HG02884 (cell line): ENCODE measurements around the gene RAB8B.

Experiments
- ATAC-seq: cut with Tn5 transposase; IDR thresholded peaks from one replicate; pipeline ENCODE4 v1.9.1; 2021; ENCODE audit warnings: mild to moderate bottlenecking, moderate library complexity; ENCODE audit not compliant: unreplicated experiment

The RAB8B gene

DNA sequence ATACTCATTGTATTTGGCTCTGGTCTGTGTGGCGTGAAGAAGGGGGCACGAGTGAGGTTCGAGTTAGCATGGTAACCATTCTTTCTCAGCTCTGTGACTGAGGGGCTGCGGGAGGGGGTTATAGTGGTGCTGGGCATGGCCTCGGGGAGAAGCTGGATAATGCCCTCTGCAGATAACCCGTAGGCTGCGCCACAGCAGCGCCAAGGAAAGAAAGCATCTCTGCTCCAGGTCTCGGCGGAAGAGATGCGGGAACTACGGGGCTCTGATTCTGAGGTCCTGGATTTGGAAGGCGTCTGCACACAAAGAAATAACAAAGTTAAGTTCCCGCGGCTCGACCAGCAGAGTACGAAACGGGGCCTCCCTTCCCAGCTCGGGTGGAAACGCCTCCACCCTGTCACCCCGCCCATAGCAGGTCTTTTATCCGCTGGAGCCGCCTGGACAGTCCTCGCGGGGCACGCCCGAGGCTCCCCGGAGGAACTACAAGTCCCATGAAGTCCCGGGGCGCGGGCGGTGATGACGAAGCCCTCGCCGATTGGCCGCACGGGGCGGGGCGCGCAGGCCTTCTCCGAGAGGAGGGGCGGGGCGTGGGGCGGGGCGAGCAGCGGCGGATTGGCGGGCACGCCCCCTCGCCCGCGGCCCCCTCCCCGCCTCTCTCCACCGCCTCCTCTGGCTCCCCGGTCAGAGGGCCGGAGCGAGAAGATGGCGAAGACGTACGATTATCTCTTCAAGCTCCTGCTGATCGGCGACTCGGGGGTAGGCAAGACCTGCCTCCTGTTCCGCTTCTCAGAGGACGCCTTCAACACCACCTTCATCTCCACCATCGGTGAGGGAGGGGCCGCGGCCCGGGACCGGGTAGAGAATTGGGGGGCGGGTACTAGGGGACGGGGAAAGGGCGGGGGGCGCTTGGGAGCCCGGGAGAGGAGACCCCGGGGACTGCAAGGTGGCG lies at the start of gene RAB8B:
Gene RAB8B, plus strand, starts transcription at position 681 of the 946 bp plus-strand sequence. Its CDS starts 19 bp downstream, at position 700.
- peak; percentile 70 for ATAC-seq

DNA sequence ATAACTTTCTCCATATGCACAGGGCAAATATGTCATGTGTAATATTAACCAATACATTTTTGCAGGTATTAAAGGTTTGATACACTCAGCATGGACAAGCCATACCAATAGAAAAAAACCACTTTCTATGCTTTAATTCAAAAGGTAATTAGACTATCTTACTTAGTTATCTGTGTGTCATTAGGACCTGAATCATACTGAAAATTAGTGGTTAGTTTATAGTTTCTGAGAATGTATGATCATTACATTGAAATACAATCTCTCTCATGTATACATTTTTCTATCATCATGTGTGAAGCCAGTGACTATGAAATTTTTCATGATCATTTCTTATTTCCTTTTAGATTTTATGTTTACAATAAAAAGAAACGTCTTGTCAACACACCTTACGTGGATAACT lies 48.5 kb upstream of the RAB8B start:
- ATAC-seq, result no peak

DNA sequence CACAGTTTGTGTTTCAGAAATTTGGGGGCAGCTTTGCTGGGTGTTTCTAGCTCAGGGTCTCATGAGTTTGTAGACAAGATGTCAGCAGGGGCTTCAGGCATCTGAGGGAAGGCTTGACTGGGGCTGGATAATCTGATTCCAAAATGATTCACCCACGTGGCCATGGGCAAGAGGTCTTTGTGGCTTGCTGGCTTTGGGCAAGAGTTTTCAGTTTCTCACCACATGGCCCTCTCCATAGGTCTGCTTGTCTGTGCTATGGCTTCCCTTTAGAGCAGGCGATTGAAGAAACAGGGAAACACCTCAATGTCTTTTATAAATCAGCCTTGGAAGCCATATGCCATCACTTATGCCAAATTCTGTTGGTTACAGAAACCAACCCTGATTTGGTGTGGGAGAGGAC lies 44.0 kb upstream of the RAB8B start:
- no peak for ATAC-seq

DNA sequence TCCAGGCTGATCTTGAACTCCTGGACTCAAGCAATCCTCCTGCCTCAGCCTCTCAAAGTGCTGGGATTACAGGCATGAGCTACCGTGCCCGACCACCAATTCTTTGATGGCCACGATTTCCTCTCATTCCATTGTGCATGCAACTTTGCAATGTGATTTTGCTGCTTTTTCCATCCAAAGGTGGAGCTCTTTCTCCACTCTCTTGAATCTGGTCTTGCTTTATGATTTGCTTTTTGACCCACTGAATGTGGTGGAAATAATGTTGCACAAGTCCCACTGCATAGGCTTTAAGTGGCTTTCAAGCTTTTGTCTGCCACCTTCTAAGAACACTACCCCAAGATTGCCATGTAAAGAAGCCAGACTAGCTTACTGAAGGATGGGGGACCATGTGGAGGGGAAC lies 42.7 kb upstream of the RAB8B start:
- no peak for ATAC-seq

DNA sequence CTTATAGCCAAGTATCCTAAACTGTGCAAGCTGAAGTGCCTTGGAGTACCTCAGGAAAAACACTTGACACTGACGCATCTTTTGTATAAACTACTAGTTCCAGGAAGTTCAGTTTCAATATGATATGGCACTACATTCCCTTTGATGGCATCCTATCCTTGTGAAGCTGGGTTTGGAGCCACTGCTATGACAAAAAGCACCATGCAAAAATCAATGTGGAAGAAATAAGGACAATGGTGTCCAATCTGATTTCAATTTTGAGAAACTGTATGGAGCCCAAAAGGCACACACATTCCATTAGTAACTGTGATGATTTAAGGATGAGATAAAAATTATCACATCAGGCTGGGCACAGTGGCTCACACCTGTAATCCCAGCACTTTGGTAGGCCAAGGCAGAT lies 37.7 kb upstream of the RAB8B start:
- ATAC-seq, result no peak

DNA sequence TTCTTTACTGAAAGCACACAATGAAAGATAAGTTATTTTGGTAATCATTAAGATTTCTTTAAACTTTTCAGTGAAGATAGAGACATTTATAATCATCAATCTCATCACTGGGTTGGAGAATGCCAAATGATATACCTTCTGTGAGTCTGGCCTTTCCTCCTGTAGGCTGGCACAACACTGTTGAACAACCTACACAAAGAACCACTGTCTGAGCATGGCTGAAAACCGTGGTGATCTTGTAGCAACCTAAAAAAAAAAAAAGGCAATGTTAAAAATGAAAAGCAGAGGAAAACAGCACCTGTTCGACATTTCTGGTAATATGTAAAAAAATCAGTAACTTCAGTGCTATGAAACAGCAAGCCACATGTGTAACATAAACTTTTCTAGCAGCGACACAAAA lies 33.9 kb upstream of the RAB8B start:
- no peak for ATAC-seq

DNA sequence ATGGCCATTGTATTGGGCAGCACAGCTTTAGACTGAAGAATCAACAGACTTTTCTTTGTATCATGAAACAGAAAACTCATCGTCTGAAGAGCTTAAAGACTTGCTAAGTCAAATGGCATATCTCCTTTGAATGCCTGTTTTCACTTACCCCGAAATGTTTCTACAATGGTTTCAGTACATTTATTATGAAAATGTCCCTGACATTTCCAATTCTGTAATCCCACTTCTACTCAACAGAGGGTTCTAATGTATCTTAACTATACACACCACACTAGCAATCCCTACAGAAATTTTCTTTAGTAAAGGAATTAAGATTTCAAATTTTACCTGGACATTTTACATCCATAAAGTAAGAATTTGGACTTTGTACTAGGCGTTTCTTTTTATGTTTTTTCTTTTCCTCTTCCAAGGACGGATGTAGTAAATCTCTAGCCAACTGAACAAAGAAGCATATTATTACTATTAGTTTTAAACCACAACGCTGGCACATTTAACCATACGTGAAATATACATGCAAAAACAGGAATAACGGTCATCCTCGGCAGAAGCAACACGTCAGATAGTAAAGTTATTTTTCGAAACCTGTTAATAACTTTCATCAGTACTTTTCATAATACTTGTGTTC lies 33.2 kb upstream of the RAB8B start:
- no peak for ATAC-seq

DNA sequence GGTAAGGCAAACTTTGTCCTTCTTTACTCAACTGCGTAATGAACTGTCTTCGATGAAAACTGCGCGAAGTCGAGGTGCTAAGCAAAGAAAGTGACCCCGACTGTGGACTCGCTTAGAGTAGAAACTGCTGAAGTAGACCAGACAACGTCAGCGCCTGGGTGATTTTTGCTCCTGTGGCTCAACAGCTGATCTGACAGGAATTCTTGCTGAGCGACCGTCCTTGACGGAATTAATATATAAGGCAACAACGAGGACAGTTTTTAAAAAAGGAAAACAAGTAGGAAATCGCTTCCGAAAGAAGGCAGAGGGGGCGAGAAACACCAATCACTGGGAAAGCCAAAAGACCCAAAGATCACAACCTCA lies 32.7 kb upstream of the RAB8B start:
- ATAC-seq, result no peak

DNA sequence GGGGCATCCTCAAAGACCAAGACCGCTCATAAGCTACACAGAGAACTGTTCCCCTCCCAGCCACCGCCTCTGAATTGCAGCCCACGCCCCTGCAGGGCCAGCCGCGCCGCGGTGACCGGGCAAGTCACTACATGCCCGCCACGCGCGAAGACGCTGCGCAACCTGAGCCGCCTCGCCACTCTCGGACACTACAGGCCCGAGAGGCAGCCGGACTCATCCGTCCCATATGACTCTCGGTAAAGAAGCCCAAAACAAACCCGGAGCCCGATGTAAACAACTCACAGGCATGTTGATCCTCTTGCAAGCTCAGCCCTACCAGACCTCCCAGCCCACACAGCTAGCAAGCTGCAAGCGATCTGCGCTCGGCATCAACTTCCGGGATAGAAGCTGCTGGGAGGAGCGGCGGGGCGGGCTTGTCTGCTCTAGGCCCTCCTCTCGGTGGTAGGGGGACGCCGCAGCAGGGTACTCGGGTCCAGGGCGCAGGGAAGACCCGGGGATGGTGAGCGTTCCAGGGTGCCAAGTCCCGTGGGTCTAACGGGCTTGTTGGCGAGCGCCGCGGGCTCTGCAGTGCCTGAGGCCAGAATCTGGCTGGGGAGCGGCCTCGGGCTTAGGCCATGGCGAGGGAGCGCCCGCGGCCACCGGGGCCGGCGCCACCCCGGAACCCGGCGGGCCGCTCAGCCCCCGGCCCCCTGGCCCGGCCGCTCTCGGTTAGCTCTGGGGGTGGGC lies 32.1 kb upstream of the RAB8B start, which contains the start of gene RPS27L:
Gene RPS27L, minus strand, starts transcription at position 360 of the 726 bp plus-strand sequence. Its CDS starts 72 bp downstream, at position 288.
- peak; percentile 83 for ATAC-seq

DNA sequence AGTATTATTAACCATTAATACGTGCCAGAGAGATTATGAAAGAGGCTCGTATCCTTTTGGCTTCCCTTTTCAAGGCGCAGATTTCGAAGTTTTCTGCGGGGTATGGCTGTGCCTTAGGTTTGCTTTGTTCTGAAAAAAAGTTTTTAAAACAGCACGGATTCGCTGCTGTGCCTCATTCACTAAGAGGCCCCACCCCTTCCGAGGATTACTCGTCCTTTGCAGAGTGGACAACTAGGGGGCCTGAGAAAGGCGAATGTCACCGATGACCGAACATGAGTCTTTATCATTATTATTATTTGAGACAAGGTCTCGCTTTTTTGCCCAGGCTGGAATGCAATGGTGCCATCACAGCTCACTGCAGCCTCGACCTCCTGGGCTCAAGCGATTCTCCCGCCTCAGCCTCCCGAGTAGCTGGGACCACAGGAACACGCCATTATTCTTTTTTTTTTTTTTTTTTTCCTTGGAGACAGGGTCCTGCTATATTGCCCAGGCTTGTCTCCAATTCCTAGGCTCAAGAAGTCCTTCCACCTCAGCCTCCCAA lies 31.4 kb upstream of the RAB8B start:
- ATAC-seq, result no peak

DNA sequence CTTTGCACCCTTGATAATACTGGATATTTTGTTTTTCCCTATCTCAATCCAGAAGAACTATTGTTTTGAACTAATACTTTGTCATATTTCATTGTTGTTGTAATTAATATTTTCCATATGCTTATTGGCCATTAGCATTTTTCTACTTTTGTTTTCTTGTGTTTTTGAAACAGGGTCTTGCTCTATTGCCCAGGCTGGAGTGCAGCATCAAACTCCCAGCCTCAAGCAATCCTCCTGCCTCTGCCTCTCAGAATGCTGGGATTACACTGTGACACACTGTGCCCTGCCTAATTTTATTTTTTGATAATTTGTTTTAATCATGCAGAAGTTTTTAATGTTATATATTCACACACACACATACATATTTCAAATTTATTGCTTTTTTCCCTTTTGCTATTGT lies 28.8 kb upstream of the RAB8B start:
- no peak for ATAC-seq

DNA sequence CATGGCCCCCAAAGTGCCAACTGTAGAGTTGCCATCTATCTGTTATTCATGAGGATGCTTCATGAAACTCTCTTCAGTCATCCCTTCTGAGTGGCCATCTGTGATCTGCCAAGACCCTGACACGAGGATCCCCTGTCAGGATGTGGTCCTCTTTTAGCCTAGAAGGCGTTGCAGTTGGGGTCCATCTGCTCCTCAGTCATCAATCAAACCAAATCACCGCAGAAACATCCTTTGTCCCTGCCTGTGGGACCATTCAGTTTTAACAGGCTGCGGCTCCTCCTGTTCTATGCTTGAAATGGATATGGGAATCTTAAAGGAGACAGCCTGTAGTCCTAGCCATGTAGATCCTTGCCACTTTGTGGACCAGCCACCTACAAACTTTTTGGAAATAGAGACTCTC lies 26.2 kb upstream of the RAB8B start:
- no peak for ATAC-seq

DNA sequence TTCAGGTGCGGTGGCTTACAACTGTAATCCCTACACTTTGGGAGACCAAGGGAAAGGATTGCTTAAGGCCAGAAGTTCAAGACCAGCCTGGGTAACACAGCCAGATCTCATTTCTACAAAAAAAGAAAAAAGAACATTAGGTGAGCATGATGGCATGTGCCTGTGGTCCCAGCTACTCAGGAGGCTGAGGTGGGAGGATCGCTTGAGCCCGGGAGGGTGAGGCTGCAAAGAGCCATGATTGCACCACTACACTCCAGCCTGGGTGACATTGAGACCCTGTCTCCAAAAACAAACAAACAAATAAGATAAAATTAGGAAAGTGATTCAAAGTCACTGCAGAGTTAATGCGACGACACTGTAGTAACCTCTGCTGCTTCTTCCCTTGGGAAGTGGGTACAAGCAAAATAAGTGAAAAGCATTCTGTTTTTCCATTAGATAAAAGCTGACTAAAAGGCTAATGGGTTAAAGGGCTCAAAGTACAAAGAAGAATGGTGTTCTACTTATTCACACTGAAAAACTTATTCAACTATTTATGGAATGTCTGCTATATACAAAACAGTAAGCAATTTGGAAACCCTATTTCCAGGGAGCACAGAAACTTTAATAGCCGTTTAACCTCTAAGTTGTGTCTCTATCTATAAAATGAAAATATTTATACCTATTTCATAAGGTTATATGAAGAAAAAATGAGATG lies 24.1 kb upstream of the RAB8B start:
- no peak for ATAC-seq

DNA sequence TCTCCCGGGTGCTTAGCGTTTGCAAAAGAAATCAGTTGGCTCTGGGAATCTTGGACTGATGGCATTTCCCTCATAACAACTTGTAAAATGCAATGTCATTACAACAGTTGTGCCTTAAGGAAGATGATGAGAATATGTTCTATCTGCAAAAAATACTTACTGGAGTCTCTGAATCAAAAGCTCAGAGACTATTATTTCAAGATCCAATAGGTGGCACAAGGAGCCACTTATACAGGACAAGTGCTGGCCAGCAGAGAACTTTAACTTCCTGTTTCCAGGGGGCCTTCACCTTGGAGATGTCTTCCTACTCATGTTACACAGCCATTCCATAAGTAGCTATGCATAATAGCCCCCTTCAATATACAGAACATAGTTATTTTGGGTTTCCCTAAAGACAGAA lies 23.2 kb upstream of the RAB8B start:
- no peak for ATAC-seq

DNA sequence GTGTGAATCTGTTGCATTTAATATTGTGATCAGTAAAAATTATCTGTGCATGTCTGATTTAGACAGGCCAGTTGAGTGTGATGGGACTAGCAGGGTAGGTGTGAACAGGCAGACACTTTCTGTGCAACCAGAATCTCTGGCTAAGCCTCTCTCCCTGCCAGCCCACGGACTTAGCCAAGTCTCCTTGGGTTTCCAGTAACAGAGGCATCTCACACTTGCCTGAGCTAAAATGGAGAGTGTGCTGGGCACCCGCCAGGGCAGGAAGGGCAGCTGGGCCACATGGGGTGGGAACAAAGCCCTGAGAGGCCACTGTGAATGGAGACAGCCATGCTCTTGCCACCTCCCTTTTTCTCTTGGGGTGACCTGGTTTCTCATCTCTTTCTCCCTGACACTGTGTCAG lies 19.6 kb upstream of the RAB8B start:
- no peak for ATAC-seq

DNA sequence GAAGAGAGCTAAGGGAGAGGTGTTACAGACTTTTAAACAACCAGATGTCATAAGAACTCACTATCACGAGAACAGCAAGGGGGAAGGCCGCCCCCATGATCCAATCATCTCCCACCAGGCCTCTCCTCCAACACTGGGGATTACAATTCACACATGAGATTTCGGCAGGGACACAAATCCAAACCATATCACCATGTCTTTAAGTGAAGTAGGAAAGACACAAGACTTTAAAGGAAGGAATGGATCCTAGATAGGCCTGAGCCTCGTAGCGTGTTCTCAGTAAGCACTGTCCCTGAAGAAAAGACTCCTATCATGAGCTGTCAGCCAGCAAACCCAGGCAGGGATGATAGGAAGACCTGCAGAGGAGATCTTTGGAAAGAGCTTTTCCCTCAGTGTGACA lies 17.0 kb upstream of the RAB8B start:
- no peak for ATAC-seq

DNA sequence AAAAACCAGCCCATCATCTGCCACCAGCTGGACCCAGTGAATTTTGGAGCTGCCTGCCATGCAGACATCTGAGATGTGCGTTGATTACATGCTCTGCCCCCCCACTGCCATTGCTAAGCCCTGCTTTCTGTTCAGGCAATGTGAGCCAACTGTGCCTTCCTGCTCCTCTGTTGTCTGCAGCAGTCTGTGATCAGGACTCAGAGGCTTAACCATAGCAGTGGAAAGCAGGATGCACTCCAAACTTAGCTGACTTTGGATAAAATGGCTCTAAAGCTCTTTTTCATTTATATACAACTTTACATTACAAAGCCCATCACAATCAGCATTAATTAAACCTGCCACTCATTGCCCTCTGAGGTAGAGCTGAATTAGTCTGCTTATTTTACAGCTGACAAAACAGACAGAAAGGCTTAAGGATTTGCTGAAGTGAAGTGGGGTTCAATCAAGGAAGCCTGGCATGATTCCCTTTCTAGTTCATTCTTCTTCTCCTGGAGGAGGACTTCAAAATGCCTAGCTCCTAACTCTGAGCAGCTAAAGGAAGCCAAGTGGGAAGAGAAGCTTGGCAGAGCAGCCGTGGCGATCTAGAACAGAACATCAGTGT lies 16.5 kb upstream of the RAB8B start:
- no peak for ATAC-seq

DNA sequence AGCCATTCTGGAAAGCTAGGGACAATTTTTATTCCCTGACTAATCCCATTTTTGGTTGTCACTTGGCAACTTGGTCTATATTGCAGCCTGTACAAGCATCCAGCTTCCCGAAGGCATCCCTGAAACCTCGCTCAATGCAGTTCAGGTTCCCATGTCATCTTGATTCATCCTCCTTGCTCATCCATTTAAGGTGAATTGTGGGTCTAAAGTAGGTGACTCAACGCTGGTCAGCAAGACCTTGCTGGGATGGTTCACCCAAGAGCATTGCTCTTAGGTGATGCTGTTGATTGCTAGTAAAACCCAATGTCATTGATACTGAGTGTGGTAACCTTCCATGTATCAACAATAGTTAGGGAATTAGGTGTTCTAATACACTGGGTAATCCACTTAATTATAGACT lies 13.1 kb upstream of the RAB8B start:
- ATAC-seq, result no peak

DNA sequence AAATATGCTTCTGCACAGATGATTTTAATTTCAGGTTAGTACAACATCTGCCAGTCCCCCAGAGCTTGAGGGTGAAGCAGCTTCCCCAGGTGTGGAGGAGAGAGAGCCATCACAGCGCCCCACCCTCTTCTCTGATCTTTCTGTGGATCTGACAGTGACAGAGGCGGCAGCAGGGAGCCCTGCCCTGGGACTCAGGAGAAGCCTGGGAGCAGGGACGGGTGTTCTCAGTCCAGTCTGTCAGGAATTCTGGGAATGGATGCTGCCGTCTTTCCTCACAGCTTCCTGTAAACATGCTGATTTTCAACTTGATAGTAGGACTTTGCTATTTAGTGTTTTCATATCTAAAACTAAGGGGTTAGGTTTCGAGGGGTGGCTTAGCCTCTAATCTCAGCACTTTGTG lies 11.4 kb upstream of the RAB8B start:
- ATAC-seq, result no peak

DNA sequence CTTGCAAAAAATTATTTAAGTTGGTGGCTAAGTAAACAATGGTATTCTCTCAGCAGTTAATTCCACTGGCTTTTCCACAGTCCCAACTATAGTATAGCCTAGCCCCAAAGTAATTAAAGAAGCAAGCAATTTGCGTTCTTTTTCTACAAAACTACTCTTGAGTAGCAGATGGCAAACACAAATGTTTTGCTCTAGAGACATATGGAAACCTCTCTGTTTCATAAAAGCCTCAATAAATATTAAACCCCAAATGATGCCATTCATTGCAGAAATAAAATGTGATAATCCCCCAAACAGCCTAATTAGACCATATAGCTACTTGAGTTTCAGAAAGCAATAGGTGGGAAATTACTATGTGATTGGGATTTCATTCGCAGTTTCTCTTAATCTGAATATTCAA lies 8.7 kb upstream of the RAB8B start:
- ATAC-seq, result no peak
